B cell (primary cell): ENCODE data around the gene MCM7. TPM values are rescaled to one million over a fixed set of nuclear protein-coding genes. Genes with fewer than 3 reads are reported as not detected.
A peak's percentile ranks its signal among the peaks of the same experiment; 100 is the strongest.

Experiments
- ATAC-seq: fragments of 200-7000 bp; cut with Tn5 transposase; one replicate; pipeline ENCODE4 v1.10.0; 2021; ENCODE audit warnings: low read depth, mild to moderate bottlenecking, moderate number of reproducible peaks, moderate library complexity
- CTCF ChIA-PET: fragments of 350-600 bp; sonication (Branson Sonifier 250); formaldehyde crosslinking; loops from one replicate; lab custom pipeline; 2021; ENCODE audit warnings: antibody characterized with exemption, inconsistent platforms; lab: Charles Lee
- POLR2A ChIA-PET: fragments of 350-600 bp; sonication (Branson Sonifier 250); formaldehyde crosslinking; loops from one replicate; lab custom pipeline; 2021; ENCODE audit warnings: antibody characterized with exemption; lab: Charles Lee
- DNase-seq: peaks from one replicate; pipeline ENCODE4 v3.0.0; 2013
- H2AFZ ChIP-seq: 2 replicates; pipeline ENCODE4 v1.6.1; 2012; ENCODE audit warnings: mild to moderate bottlenecking, low read depth, low read length; ENCODE audit not compliant: insufficient read depth, poor library complexity, severe bottlenecking
- H3K27ac ChIP-seq, 2 donors: 1 replicate in 1 of 2; 2 replicates in 1 of 2; pipeline ENCODE4 v1.5.1; 2012 to 2013; ENCODE audit warnings: low read length in 2 of 2, mild to moderate bottlenecking in 2 of 2, moderate library complexity in 1 of 2
- H3K27me3 ChIP-seq, 4 experiments: fragments of 200-600 bp in 1 of 4; sonication (generic) in 1 of 4; replicated peaks in 1 of 4; 1 replicate in 2 of 4; 2 replicates in 2 of 4; pipeline versions ENCODE4 v1.6.1 to v1.7.0; 2013 to 2016; ENCODE audit warnings: low read length in 3 of 4, mild to moderate bottlenecking in 2 of 4, mixed read lengths in 1 of 4, moderate library complexity in 1 of 4; ENCODE audit not compliant: insufficient read depth in 4 of 4, control insufficient read depth in 3 of 4; ENCODE audit errors: control extremely low read depth in 1 of 4
- H3K36me3 ChIP-seq, 2 experiments: replicated peaks in 1 of 2; 1 replicate in 1 of 2; 2 replicates in 1 of 2; pipeline versions ENCODE4 v1.6.1 to v1.7.1; 2013; ENCODE audit warnings: low read length in 1 of 2; ENCODE audit not compliant: insufficient read depth in 2 of 2, control insufficient read depth in 1 of 2; ENCODE audit errors: control extremely low read depth in 1 of 2, extremely low read depth in 1 of 2
- H3K4me1 ChIP-seq, 2 donors: fragments of 200-600 bp in 1 of 2; sonication (generic) in 1 of 2; 1 replicate in 1 of 2; 2 replicates in 1 of 2; pipeline versions ENCODE4 v1.5.1 to v1.6.1; 2013 to 2017; ENCODE audit warnings: low read length in 2 of 2; ENCODE audit not compliant: control insufficient read depth in 2 of 2, insufficient read depth in 2 of 2
- H3K4me2 ChIP-seq: replicated peaks from 2 replicates; pipeline ENCODE3; 2012; ENCODE audit warnings: mild to moderate bottlenecking, low read depth, low read length; ENCODE audit not compliant: poor library complexity, severe bottlenecking
- H3K4me3 ChIP-seq, 5 experiments: fragments of 200-600 bp in 1 of 5; sonication (generic) in 1 of 5; 1 replicate in 3 of 5; 2 replicates in 2 of 5; pipeline versions ENCODE4 v1.5.1 to v1.7.0; 2011 to 2016; ENCODE audit warnings: low read length in 4 of 5, mild to moderate bottlenecking in 4 of 5, low read depth in 2 of 5, control low read depth in 1 of 5, moderate library complexity in 1 of 5; ENCODE audit not compliant: insufficient read depth in 1 of 5; ENCODE audit errors: control extremely low read depth in 1 of 5, extremely low read depth in 1 of 5
- H3K79me2 ChIP-seq: fragments of 200-600 bp; sonication (generic); one replicate; pipeline ENCODE4 v1.6.0; 2016; ENCODE audit warnings: low read length; ENCODE audit not compliant: control insufficient read depth, insufficient read depth
- H3K9ac ChIP-seq: fragments of 200-600 bp; sonication (generic); 2 replicates; pipeline ENCODE4 v1.6.1; 2017; ENCODE audit warnings: mild to moderate bottlenecking, low read length, moderate library complexity
- H3K9me3 ChIP-seq, 3 donors: one replicate each; pipeline versions ENCODE4 v1.6.1 to v1.7.1; 2013; ENCODE audit warnings: low read length in 2 of 3; ENCODE audit not compliant: control insufficient read depth in 2 of 3, insufficient read depth in 1 of 3; ENCODE audit errors: control extremely low read depth in 1 of 3
- H4K20me1 ChIP-seq: 2 replicates; pipeline ENCODE4 v1.6.0; 2012; ENCODE audit warnings: mild to moderate bottlenecking, low read length; ENCODE audit not compliant: insufficient read depth, control insufficient read depth, poor library complexity, severe bottlenecking
- H3K27ac Mint-ChIP-seq: one replicate; pipeline ENCODE4 v1.8.0; 2021; ENCODE audit warnings: mixed read lengths
- H3K27me3 Mint-ChIP-seq: one replicate; pipeline ENCODE4 v1.8.0; 2021; ENCODE audit warnings: mixed read lengths
- H3K4me1 Mint-ChIP-seq: one replicate; pipeline ENCODE4 v1.8.0; 2021; ENCODE audit warnings: mixed read lengths
- H3K4me3 Mint-ChIP-seq: one replicate; pipeline ENCODE4 v1.8.0; 2021; ENCODE audit warnings: mixed read lengths
- H3K9me3 Mint-ChIP-seq: one replicate; pipeline ENCODE4 v1.8.0; 2022; ENCODE audit warnings: mixed read lengths; ENCODE audit not compliant: insufficient read depth
- CTCF ChIP-seq: fragments of 200-600 bp; IDR thresholded peaks from one replicate; pipeline ENCODE4 v1.8.0; 2022; ENCODE audit warnings: antibody characterized with exemption, mild to moderate bottlenecking
- EZH2 ChIP-seq: IDR thresholded peaks from 2 replicates; pipeline ENCODE4 v1.6.1; 2012; ENCODE audit warnings: borderline replicate concordance, low read depth, mild to moderate bottlenecking, moderate library complexity, low read length; ENCODE audit not compliant: insufficient read depth, poor library complexity, severe bottlenecking
- WGBS: methylation state at CpG from one replicate; pipeline ENCODE4 v1.1.5; 2013; ENCODE audit warnings: missing lambda C conversion rate; ENCODE audit not compliant: insufficient coverage; 5-methylcytosine and 5-hydroxymethylcytosine counted together
- intact Hi-C: fragments of 100-400 bp; cut with micrococcal nuclease; formaldehyde crosslinking; loops from one replicate; pipeline ENCODE4 v1.10.0; 2022
- polyA plus RNA-seq: library from polyadenylated mRNA; depleted of rRNA; stranded (reverse); fragments of >200 nt; gene quantifications from 2 replicates; pipeline ENCODE4 v1.2.3, GENCODE V29; 2012
- total RNA-seq, 2 donors: library from RNA; stranded (reverse); fragments of 120-200 nt in 1 of 2; gene quantifications; 1 replicate in 1 of 2; 2 replicates in 1 of 2; pipeline versions ENCODE4 v1.2.3 to v1.2.4, GENCODE V29; 2013 to 2022

MCM7 gene
- total and polyA plus RNA-seq, 2 donors (not counting 1 experiment from before 2014, with no cell fraction given) = 154 to 171 TPM

- Histone ChIP-seq H2AFZ (peak within 1 kb of the TSS; percentile 92), H3K4me3 (peak within 1 kb of the TSS; percentile 68 to 91 (median 74)), H3K4me1 (peaks cover 14 to 18% of the 10 kb centered on the region in 2 donors), H3K9me3 (no peaks in the 10 kb centered on the region), H3K9ac (peak within 1 kb of the TSS; percentile 79), H3K27me3 (no peaks in the 10 kb centered on the region), H3K4me2 (peak within 1 kb of the TSS; percentile 84), H4K20me1 (peaks cover 13% of the 10 kb centered on the region), H3K79me2 (peaks cover 14% of the 10 kb centered on the region), H3K36me3 (peaks cover 0 to 34% of the 10 kb centered on the region in 2 experiments), H3K27ac (peak within 1 kb of the TSS; percentile 66 to 77)
- Mint-ChIP-seq H3K27ac (peak within 1 kb of the TSS; percentile 96), H3K4me3 (peak within 1 kb of the TSS; percentile 93), H3K27me3 (no peaks in the 10 kb centered on the region), H3K9me3 (no peaks in the 10 kb centered on the region), H3K4me1 (peaks cover 19% of the 10 kb centered on the region)
- intact Hi-C loops = loop anchor here (1.0 to 10.0 kb wide), 5 partner anchors 8 to 586 kb away; partner anchors contain the start of genes GNB2, MOSPD3, ZKSCAN5 and ZNF3
- under 1% methylated on average over 53 of the region's 68 CpGs for WGBS
- ChIA-PET CTCF (interaction anchor here (0.6 kb wide), 1 partner anchor 42 kb away, joined by 3 read pairs; no protein-coding TSS in a partner anchor), POLR2A (interaction anchor here (0.6 to 1.0 kb wide), 4 partner anchors 13 to 1628 kb away, joined by 3 read pairs; partner anchors contain the start of genes AP4M1 and MCM7)
- peak; percentile 90 for DNase-seq
- TF ChIP-seq CTCF (no peak), EZH2 (no peak)
- ATAC-seq = peak; percentile 90
Measured at GRCh38 chr7:100088621-100089457, 12.4 kb downstream of the MCM7 start, which contains the start of gene COPS6. COPS6 (plus strand) TSS chr7:100088969; CDS start chr7:100088991, 22 bp downstream.
